ENCODE measurements around the gene EIF1.
A peak's percentile ranks its signal among the peaks of the same experiment; 100 is the strongest.
"Not testable (repeated sequence)": the region's sequence is repeated elsewhere in the genome, so short reads cannot be mapped to it uniquely, and the experiment has no call there.

Gene EIF1

GRCh38 chr17:41678907-41679739 is 9.6 kb upstream of the EIF1 start:
- DNase-seq (ENCODE audit: low read depth in 3 of 3), result peak in 2 of 3 donors; percentile 49 to 55

GRCh38 chr17:41679740-41680425 is 8.8 kb upstream of the EIF1 start:
- no peak for DNase-seq (ENCODE audit: low read depth in 3 of 3)

GRCh38 chr17:41680426-41681040 is 8.2 kb upstream of the EIF1 start:
- DNase-seq (ENCODE audit: low read depth in 3 of 3), result no peak

GRCh38 chr17:41681776-41682175 is 6.9 kb upstream of the EIF1 start:
- no peak for DNase-seq (ENCODE audit: low read depth in 3 of 3)

- no peak for DNase-seq (ENCODE audit: low read depth in 3 of 3)
These were observed 6.1 kb upstream of the EIF1 start for GRCh38 chr17:41682631-41683030.

- no peak for DNase-seq (ENCODE audit: low read depth in 3 of 3)
These were observed 5.2 kb upstream of the EIF1 start for GRCh38 chr17:41683441-41684007.

- DNase-seq (ENCODE audit: low read depth in 3 of 3), result no peak
These were observed 4.7 kb upstream of the EIF1 start for GRCh38 chr17:41684035-41684434.

- DNase-seq (ENCODE audit: low read depth in 3 of 3), result not testable (repeated sequence)
These were observed 2.9 kb upstream of the EIF1 start for GRCh38 chr17:41685753-41686152.

GRCh38 chr17:41686281-41686680 is 2.4 kb upstream of the EIF1 start:
- DNase-seq (ENCODE audit: low read depth in 3 of 3), result no peak

GRCh38 chr17:41687828-41688640 is 651 bp upstream of the EIF1 start:
- peak in 1 of 3 donors; percentile 47 for DNase-seq (ENCODE audit: low read depth in 3 of 3)

GRCh38 chr17:41689497-41690299 is 1.0 kb downstream of the EIF1 start:
- peak in 1 of 3 donors; percentile 53 for DNase-seq (ENCODE audit: low read depth in 3 of 3)

- no peak for DNase-seq (ENCODE audit: low read depth in 3 of 3)
These were observed 1.8 kb downstream of the EIF1 start for GRCh38 chr17:41690497-41690896.

- no peak for DNase-seq (ENCODE audit: low read depth in 3 of 3)
These were observed 2.5 kb downstream of the EIF1 start for GRCh38 chr17:41691031-41691777.

GRCh38 chr17:41692722-41693521 is 4.2 kb downstream of the EIF1 start:
- no peak for DNase-seq (ENCODE audit: low read depth in 3 of 3)

GRCh38 chr17:41695134-41695661 is 6.5 kb downstream of the EIF1 start:
- DNase-seq (ENCODE audit: low read depth in 3 of 3), result no peak

- DNase-seq (ENCODE audit: low read depth in 3 of 3), result peak; percentile 52 to 81 (median 62)
These were observed 7.5 kb downstream of the EIF1 start for GRCh38 chr17:41695954-41696757.

GRCh38 chr17:41697122-41697962 is 8.7 kb downstream of the EIF1 start:
- DNase-seq (ENCODE audit: low read depth in 3 of 3), result no peak
